ENCODE data around the gene ARR3.
"Not testable (repeated sequence)": the region's sequence is repeated elsewhere in the genome, so short reads cannot be mapped to it uniquely, and the experiment has no call there.

DNA sequence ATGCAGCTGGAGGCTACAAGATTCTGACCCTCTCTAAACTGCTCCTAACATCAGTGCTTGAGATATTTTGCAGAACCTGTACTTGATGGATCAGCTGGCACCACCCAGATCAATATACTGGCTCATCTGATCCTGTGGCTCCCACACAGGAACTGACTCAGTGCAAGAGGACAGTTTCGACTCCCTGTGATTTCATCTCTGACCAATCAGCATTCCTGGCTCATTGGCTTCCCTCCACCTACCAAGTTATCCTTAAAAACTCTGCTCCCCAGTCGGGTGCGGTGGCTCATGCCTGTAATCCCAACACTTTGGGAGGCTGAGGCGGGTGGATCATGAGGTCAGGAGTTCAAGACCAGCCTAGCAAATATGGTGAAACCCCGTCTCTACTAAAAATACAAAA lies 24.5 kb upstream of the ARR3 start:
- TF ChIP-seq CTCF, POLR2A (IDR thresholded peaks at IDR 0.05): not testable (repeated sequence)

Data from right lobe of liver (tissue), 4 donors.